Suprapubic skin (tissue), 4 donors: ENCODE data around the gene LHX2.

Experiments used
- POLR2A ChIP-seq, 2 donors: fragments of 450-650 bp; IDR thresholded peaks; one replicate each; pipeline ENCODE4 v1.6.1; 2017; ENCODE audit warnings: antibody characterized with exemption in 2 of 2, mild to moderate bottlenecking in 2 of 2, moderate library complexity in 2 of 2
- POLR2AphosphoS5 ChIP-seq, 3 donors: sonication (generic); formaldehyde crosslinking; IDR thresholded peaks; one replicate each; pipeline ENCODE4 v1.6.1; 2017; ENCODE audit warnings: antibody characterized with exemption in 3 of 3

DNA sequence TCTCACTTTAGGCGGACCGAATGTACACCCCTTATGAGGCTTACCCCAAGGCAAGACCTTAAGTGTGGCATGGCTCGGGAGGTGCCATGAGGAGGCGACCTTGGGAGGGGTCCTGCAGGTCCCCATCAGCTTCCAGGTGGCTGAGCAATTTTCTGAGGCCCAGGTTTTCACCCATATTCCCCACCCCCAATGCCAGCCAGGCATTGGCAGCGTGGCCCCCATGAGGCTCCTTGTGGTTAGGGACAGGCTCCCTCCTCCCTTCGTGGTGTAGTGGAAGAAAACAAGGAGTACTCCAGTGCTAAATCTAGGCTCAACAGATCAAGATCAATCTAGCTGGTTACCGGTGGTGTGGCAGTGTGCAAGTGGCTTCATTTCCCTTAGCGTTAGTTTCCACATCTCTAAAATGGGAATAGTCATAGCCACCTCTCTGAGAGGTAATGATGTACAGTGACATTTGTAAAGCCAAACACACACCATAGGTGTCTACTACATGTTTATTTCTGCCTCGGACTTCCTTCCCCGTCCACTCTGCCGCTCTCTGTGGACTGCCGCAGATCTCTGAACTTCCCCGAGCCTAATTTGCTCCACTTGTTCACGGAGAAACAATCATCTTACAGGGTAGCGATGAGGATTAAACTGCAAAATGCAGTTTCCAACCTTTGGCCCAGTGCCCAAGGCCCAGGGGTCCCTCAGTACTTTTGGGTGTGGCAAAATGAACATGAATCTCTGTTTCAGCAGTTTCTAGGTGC lies 8.4 kb downstream of the LHX2 start:
- no peak for TF ChIP-seq POLR2A (IDR thresholded peaks at IDR 0.05)
- TF ChIP-seq POLR2AphosphoS5 (IDR thresholded peaks at IDR 0.05) = no peak
